ENCODE data around the gene PBXIP1.

DNA sequence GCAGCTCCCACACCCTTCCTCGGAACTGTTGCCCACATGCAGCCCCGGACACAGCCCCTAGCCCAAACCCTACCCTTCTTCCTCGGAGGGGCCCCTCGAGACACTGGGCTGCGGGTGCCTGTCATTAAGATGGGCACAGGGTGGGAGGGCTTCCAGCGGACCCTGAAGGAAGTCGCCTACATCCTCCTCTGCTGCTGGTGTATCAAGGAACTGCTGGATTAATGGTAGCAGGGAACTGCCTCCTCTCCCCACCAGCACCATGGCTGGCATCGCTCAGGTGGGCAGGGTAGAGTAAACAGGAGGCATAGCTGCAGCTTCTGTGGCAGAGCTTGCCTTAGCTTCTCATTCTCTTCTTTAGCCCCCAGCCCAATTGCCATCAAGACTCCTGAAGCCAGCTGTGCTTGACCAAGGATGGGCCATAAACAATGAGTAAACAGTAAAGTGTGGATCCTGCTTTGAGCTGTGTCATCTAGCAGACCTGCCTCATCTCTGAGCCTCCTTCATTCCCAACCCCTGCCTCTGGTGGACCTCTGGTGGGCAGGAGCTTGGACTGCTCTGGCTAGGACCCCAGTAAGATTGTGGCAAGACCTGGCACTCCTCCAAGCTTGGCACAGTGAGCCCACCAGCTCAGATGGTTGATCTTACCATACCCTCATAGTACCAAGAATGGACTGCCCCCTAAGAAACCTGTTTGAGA, 37.8 kb upstream of the PBXIP1 start, which contains the start of gene LENEP:
- TF ChIP-seq, protein P1, sequence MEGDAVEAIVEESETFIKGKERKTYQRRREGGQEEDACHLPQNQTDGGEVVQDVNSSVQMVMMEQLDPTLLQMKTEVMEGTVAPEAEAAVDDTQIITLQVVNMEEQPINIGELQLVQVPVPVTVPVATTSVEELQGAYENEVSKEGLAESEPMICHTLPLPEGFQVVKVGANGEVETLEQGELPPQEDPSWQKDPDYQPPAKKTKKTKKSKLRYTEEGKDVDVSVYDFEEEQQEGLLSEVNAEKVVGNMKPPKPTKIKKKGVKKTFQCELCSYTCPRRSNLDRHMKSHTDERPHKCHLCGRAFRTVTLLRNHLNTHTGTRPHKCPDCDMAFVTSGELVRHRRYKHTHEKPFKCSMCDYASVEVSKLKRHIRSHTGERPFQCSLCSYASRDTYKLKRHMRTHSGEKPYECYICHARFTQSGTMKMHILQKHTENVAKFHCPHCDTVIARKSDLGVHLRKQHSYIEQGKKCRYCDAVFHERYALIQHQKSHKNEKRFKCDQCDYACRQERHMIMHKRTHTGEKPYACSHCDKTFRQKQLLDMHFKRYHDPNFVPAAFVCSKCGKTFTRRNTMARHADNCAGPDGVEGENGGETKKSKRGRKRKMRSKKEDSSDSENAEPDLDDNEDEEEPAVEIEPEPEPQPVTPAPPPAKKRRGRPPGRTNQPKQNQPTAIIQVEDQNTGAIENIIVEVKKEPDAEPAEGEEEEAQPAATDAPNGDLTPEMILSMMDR (optimal IDR thresholded peaks at IDR 0.05 in 1 of 3, IDR thresholded peaks at IDR 0.05 in 1 of 3, conservative IDR thresholded peaks at IDR 0.05 in 1 of 3; ENCODE audit: extremely low read depth in 1 of 3, insufficient read depth in 2 of 3, low read length in 3 of 3) = no peak
- no peak for TF ChIP-seq EZH2 (IDR thresholded peaks at IDR 0.05; ENCODE audit: low read length)
